Amniotic stem cell (primary cell): ENCODE results near the gene NAALADL2.

Source experiments
- DNase-seq: peaks from one replicate; lab custom pipeline; 2025; lab: John Stamatoyannopoulos, UW

The NAALADL2 gene

GRCh38 chr3:174859114-174859735 is at the start of gene NAALADL2:
NAALADL2 (plus strand) TSS chr3:174859334.
- no peak for DNase-seq

GRCh38 chr3:174810254-174810653 is 48.9 kb upstream of the NAALADL2 start:
- DNase-seq, result no peak

- DNase-seq, result no peak
Observed at GRCh38 chr3:174812172-174812862, 46.8 kb upstream of the NAALADL2 start.

GRCh38 chr3:174815750-174816149 is 43.4 kb upstream of the NAALADL2 start:
- no peak for DNase-seq

GRCh38 chr3:174820885-174821284 is 38.2 kb upstream of the NAALADL2 start:
- DNase-seq, result no peak

GRCh38 chr3:174821477-174821876 is 37.7 kb upstream of the NAALADL2 start:
- no peak for DNase-seq

GRCh38 chr3:174822320-174822719 is 36.8 kb upstream of the NAALADL2 start:
- DNase-seq, result no peak

- DNase-seq, result no peak
Observed at GRCh38 chr3:174826069-174826468, 33.1 kb upstream of the NAALADL2 start.

- no peak for DNase-seq
Observed at GRCh38 chr3:174844746-174845145, 14.4 kb upstream of the NAALADL2 start.

GRCh38 chr3:174846055-174846454 is 13.1 kb upstream of the NAALADL2 start:
- DNase-seq, result no peak

- DNase-seq, result no peak
Observed at GRCh38 chr3:174854987-174855386, 4.1 kb upstream of the NAALADL2 start.

- no peak for DNase-seq
Observed at GRCh38 chr3:174857301-174857700, 1.8 kb upstream of the NAALADL2 start.

GRCh38 chr3:174858353-174858752 is 781 bp upstream of the NAALADL2 start:
- no peak for DNase-seq

GRCh38 chr3:174859756-174860155 is 622 bp downstream of the NAALADL2 start:
- no peak for DNase-seq

GRCh38 chr3:174862101-174862500 is 3.0 kb downstream of the NAALADL2 start:
- no peak for DNase-seq

GRCh38 chr3:174862666-174863065 is 3.5 kb downstream of the NAALADL2 start:
- DNase-seq, result no peak

- no peak for DNase-seq
Observed at GRCh38 chr3:174863488-174863887, 4.4 kb downstream of the NAALADL2 start.

GRCh38 chr3:174869448-174869847 is 10.3 kb downstream of the NAALADL2 start:
- DNase-seq, result no peak

- DNase-seq, result no peak
Observed at GRCh38 chr3:174873832-174874657, 14.9 kb downstream of the NAALADL2 start.

GRCh38 chr3:174882789-174883188 is 23.7 kb downstream of the NAALADL2 start:
- no peak for DNase-seq

- no peak for DNase-seq
Observed at GRCh38 chr3:174883881-174884675, 24.9 kb downstream of the NAALADL2 start.
